GM18511 (cell line): ENCODE results near the gene TRIOBP.
"Not testable (repeated sequence)": the region's sequence is repeated elsewhere in the genome, so short reads cannot be mapped to it uniquely, and the experiment has no call there.

Experiments used
- ATAC-seq: cut with Tn5 transposase; IDR thresholded peaks from one replicate; pipeline ENCODE4 v1.9.1; 2021; ENCODE audit warnings: mild to moderate bottlenecking, moderate library complexity; ENCODE audit not compliant: unreplicated experiment

The TRIOBP gene

GRCh38 chr22:37717746-37718305 lies 21.0 kb downstream of the TRIOBP start:
- ATAC-seq, result not testable (repeated sequence)

DNA sequence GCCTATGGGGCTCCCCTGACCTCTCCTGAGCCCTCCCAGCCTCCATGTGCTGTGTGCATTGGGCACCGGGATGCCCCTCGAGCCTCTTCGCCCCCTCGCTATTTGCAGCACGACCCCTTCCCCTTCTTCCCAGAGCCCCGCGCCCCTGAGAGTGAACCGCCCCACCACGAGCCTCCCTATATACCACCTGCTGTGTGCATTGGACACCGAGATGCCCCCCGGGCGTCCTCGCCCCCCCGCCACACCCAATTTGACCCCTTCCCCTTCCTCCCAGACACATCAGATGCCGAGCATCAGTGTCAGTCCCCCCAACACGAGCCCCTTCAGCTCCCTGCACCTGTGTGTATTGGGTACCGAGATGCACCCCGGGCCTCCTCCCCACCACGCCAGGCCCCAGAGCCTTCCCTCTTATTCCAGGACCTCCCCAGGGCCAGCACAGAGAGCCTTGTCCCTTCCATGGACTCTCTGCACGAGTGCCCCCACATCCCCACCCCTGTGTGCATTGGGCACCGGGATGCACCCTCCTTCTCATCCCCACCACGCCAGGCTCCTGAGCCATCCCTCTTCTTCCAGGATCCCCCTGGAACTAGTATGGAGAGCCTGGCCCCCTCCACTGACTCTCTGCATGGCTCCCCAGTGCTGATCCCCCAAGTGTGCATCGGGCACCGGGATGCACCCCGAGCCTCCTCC lies 28.8 kb downstream of the TRIOBP start:
- ATAC-seq, result no peak

GRCh38 chr22:37726241-37726887 lies 29.5 kb downstream of the TRIOBP start:
- ATAC-seq, result no peak

- ATAC-seq, result no peak
Measured at GRCh38 chr22:37728620-37729019, 31.8 kb downstream of the TRIOBP start.

DNA sequence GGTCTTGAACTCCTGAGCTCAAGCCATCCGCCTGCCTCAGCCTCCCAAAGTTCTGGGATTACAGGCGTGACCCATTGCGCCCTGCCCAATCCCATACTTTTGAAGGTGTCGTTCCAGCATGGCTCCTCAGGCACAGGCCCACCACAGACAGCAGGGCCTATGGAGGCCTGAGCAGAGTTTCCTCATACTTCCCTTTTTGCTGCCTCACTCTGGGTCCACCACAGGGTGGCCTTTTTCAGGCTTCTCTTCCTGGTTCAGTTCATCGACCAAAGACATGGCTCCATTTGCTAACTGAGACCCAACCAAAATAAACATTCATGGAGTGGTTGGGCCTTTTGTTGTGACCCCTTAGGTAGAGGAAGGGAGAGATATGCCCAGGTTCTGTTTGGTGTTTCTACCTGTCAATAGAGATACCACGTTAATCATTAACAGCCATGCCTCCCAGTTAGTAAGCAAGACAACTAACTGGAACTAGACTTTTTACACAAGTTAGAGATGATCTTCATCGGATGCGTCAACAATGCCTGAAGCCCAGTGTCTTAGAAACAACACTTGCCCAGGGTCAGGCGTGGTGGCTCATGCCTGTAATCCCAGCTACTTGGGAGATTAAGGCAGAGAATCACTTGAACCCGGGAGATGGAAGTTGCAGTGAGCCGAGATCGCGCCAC lies 35.1 kb downstream of the TRIOBP start:
- no peak for ATAC-seq

DNA sequence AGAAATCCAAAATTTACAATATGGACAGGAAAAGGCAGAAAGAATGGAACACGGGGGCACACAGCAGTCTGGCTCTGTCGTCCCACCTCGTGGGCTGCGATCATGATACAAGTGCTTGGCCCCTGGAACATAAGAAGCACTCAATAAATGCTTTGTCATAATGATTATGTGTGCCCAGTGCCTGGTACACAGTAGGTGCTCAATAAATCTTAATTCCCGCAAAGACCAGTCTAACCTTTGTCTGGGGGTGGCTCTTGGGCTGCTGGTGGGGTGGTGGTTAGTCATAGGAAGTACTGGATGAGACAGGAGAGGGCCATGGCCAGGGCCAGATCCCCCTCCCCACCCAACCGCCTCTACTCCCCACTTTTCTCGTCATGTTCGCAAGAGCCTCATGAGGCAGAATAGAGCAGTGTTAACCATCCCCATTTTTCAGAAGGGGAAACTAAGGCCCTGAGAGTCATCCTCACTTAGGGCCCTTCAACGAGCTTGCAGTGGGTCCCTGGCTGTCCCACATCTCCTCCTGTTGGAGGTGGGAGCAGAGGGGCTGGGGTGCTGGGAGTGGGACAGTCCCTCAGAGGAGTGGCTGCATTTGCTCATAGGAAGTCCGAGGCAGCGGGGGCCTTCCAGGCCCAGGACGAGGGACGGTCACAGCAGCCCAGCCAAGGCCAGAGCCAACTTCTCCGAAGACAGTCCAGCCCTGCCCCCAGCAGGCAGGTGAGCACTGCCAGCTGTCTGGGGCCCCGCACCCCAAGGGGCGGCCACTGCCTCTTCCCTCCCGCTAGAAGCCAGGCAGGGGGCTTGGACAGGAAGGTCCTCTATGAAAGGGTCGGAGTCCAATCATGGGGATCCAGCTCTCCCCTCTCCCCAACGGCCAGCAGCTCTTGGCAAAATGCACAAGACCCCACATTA lies 36.1 kb downstream of the TRIOBP start:
- no peak for ATAC-seq

DNA sequence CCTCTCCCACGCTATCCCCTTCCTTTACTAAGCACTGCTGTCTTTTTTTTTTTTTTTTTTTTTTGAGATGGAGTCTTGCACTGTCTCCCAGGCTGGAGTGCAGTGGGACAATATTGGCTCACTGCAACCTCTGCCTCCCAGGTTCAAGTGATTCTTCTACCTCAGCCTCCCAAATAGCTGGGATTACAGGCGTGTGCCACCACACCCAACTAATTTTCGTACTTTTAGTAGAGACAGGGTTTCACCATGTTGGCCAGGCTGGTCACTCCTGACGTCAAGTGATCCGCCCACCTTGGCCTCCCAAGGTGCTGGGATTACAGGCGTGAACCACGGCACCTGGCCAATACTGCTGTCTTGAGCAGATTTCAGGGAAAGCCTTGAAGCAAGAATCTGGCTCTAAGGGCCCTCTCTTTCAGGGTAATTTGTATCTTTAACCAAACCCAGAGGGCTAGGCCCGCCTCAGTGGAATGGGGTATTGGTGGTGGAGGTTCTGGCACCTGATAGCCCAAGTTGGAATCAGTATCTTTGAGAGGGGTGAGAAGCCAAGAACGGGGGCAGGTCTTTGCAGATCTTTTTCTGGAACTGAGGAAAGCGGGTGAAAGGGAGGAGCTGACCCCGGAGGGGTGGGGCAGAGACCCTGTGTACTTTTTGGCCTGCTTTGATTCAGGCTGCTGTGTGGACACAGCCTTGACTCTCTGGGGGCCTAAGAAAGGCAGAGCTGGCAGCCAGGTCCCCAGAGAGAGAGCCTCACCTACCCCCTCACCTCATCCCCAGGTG lies 37.0 kb downstream of the TRIOBP start:
- ATAC-seq, result no peak

DNA sequence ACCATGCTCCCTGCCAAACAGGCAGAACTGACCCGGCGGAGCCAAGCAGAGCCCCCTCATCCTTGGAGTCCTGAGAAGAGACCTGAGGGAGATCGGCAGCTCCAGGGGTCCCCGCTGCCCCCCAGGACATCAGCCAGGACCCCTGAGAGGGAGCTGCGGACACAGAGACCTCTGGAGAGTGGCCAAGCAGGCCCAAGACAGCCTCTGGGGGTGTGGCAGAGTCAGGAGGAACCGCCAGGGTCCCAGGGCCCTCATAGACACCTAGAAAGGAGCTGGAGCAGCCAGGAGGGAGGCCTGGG lies 37.5 kb downstream of the TRIOBP start:
- no peak for ATAC-seq

- ATAC-seq, result no peak
Measured at GRCh38 chr22:37734964-37735451, 38.2 kb downstream of the TRIOBP start.

- no peak for ATAC-seq
Measured at GRCh38 chr22:37739035-37739434, 42.2 kb downstream of the TRIOBP start.

- ATAC-seq, result no peak
Measured at GRCh38 chr22:37739611-37740049, 42.8 kb downstream of the TRIOBP start.

GRCh38 chr22:37740455-37741311 lies 43.8 kb downstream of the TRIOBP start:
- ATAC-seq, result no peak

GRCh38 chr22:37741312-37741795 lies 44.5 kb downstream of the TRIOBP start:
- no peak for ATAC-seq

GRCh38 chr22:37742376-37743171 lies 45.7 kb downstream of the TRIOBP start:
- no peak for ATAC-seq

- ATAC-seq, result no peak
Measured at GRCh38 chr22:37744589-37744988, 47.7 kb downstream of the TRIOBP start.

- peak; percentile 76 for ATAC-seq
Measured at GRCh38 chr22:37745548-37746365, 48.9 kb downstream of the TRIOBP start.

- peak; percentile 26 for ATAC-seq
Measured at GRCh38 chr22:37746366-37747079, 49.7 kb downstream of the TRIOBP start.
